NCI-H748 treated with DMSO at 0.1 percent for 48 hours (cell line): ENCODE results near the gene MCUB.
"Not testable (repeated sequence)": the region's sequence is repeated elsewhere in the genome, so short reads cannot be mapped to it uniquely, and the experiment has no call there.

Experiments used
- DNase-seq: peaks from one replicate; lab custom pipeline; 2025; lab: John Stamatoyannopoulos, UW

Gene MCUB

DNA sequence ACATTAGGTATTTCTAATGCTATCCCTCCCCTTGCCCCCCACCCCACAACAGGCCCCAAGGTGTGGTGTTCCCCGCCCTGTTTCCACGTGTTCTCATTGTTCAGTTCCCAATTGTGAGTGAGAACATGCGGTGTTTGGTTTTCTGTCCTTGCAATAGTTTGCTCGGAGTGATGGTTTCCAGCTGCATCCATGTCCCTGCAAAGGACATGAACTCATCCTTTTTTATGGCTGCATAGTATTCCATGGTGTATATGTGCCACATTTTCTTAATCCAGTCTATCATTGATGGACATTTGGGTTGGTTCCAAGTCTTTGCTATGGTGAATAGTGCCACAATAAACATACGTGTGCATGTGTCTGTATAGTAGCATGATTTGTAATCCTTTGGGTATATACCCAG lies 20.0 kb downstream of the MCUB start:
- not testable (repeated sequence) for DNase-seq

DNA sequence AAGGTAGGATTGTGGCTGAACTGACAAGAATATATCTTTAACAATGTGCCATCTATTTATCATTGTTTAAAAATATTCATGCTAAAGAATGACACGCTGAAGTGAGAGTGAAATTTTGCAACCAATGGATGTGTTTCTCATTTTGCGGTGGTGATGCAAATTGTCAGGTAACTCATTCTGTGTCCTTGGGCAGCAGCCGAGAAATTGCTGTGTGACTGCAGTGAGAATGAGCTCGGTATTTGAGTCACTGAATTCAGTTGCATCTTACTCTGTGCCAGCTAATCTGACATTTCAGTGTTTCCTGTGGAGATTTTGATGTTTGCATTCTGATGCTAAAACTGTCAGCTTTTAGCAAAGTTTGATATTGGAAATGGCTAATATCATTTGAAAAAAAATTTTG lies 28.1 kb downstream of the MCUB start:
- DNase-seq: no peak

DNA sequence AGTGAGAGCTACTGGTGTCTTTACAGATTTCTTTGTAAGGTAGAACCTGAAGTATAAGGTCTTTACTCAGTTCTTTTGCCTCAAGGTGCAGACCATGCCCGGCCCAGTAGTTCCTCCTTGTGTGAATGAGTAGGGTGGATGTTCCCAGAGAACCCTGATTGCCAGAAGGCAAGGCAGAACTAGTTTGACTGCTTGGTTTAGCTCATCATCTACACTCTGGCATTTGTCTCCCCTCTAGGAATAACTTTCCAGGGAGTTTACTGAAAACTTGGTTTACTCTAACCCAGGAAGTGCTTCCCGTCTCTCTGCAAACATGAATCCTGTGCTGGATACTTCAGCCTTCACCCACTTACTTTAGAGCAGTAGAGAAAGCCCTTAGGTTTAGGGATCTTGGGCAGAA lies 29.1 kb downstream of the MCUB start:
- DNase-seq: no peak

DNA sequence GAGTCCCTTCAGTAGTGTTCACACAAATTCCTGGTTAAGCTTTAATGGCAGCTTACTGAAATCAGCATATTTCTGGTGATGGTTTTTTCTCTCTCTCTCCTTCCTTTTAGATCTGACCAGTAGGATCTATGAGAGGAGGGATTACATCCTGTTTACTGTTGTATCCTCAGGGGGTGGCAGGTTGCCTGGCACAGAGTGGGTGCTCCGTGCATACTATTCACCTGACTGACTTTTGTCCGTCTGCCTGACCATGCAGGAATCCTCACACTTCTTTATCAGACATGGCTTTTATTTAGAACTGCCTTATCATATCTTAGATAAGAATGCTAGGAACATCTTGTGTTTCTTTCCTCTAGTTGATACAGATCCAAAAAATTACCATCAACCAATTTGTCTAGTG lies 29.6 kb downstream of the MCUB start:
- no peak for DNase-seq

DNA sequence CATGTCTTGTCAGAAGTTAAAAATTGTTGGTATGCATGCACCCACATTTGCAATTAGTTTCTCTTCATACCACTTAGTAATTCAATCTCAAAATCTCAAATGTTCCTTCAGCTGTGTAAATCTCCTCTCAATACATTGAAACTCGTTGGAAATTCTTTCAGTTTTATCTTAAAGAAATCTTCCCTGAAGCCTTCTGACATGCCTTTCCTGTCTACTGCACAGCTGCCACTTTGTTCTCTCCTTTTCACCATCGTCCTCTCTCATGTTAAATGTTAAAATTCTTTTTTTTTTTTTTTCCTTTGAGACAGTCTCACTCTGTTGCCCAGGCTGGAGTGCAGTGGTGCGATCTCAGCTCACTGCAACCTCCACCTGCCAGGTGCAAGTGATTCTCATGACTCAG lies 30.9 kb downstream of the MCUB start:
- DNase-seq: no peak

DNA sequence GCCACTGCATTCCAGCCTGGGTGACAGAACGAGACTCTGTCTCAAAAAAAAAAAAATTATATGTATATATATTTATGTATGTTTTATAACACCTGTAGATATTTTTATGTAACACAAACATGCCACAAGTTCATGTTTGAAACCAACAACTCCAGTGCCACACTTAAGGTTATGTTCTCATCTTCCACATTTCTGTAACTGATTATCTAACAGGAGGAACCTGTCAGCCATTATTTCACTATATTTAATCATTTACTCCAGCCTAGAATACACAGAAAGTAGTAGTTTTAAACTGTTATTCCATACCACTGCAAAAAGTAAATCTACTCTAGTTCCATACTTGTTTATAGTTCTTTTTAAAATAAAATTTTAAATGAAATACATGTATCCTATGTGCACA lies 32.3 kb downstream of the MCUB start:
- no peak for DNase-seq

DNA sequence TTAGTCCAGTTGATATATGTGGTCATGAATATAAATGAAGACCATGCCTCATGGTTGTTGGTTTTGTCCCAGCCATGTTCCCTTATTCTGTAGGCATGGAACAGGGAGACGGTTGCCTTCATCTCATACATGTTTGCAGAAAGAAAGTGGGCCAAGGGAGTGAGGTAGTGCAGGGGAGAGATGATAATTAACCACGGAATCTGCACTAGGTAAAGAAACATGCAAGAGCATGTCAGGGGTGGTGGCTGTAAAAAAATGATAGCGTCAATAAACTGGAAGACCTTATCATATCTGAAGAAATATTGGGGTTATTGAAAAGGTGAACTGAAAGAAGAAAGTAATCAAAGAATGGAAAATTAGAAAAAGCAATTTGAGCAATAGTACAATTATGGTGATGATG lies 35.1 kb downstream of the MCUB start:
- DNase-seq: not testable (repeated sequence)

DNA sequence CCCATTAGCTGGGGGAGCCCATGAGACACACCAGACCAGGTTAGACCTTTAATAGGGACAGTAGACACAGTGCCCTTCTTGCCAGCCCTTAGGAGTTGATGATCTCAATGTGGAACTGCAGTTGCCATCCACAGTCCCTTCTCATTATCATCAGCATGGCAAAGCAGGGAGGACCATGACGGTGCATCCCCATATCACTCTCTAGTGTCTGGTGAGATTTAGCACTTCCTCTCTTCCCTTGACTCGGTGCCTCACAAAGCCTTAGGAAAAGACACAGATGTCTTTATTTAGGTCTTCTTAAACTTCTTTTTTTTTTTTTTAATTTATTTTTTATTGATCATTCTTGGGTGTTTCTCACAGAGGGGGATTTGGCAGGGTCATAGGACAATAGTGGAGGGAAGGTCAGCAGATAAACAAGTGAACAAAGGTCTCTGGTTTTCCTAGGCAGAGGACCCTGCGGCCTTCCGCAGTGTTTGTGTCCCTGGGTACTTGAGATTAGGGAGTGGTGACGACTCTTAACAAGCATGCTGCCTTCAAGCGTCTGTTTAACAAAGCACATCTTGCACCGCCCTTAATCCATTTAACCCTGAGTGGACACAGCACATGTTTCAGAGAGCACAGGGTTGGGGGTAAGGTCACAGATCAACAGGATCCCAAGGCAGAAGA lies 36.5 kb downstream of the MCUB start:
- not testable (repeated sequence) for DNase-seq

DNA sequence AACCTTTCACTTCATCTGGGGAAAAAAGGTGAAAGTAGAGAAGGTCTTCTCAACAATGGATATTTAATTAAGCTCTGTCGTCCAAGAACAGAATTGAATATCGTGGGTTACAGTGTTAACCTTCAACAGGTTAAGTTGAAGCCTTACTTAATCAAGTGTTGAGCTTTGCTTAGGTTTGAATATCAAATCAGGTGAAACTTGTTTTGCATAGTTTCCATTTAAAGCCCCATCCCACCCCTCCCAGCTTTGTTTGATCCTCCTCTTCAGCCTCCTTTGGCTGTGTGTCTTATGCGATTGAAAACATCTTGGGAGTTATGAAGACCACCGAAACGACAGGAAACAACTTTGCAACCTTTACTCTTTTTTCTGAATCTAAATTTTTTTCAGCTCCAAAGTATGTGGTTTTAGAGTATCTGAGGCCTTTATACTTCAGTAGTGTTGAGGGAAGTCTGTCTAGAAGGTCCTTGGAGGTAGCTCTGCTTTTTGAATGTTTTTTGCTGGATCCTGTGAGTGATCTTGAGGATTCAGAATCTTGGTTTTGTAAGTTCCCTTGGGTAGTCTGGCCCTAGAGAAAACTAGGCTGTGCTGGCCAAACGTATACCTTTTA lies 39.1 kb downstream of the MCUB start:
- no peak for DNase-seq

DNA sequence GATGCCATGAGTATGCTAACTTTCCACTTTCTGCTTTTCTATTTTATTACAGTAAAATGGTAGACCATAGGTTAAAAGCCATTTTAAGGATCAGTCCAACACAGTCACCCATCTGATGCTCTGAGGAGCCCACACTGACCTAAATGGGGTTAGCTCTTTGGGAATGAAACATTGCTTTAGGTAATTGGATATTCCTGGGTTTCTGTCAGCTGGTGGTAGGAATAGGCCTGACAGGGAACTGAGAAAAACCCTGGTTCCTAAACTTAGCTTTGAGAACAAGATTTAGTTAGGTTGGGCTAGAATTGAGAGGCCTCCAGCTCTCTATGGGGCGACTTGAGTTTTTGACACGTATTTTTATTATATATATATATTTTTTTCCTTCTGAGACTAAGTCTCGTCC lies 40.4 kb downstream of the MCUB start:
- no peak for DNase-seq

DNA sequence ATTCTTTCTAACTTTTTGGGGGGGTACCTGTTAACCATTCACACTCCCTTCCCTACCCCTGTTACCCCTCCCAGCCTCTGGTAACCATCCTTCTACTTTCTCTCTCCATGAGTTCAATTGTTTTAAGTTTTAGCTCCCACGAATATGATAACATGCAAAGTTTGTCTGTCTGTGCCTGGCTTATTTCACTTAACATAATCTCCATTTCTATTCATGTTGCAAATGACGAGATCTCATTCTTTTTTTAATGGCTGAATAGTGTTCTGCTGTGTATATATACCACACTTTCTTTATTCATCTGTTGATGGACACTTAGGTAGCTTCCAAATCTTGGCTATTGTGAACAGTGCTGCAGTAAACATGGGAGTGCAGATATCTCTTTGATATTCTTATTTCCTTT lies 41.3 kb downstream of the MCUB start:
- DNase-seq: no peak

DNA sequence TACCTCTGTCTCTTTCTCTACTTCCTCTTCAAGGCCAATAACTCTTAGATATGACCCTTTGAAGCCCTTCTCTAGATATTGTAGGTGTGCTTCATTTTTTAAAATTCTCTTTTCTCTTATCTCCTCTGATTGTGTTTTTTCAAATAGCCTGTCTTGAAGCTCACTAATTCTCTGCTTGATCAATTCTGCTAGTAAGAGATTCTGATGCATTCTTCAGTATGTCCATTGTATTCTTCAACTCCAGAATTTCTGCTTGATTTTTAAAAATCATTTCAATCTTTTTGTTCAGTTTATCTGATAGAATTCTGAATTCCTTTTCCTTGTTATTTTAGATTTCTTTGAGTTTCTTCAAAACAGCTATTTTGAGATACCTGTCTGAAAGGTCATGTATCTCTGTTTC lies 47.9 kb downstream of the MCUB start:
- DNase-seq: no peak

DNA sequence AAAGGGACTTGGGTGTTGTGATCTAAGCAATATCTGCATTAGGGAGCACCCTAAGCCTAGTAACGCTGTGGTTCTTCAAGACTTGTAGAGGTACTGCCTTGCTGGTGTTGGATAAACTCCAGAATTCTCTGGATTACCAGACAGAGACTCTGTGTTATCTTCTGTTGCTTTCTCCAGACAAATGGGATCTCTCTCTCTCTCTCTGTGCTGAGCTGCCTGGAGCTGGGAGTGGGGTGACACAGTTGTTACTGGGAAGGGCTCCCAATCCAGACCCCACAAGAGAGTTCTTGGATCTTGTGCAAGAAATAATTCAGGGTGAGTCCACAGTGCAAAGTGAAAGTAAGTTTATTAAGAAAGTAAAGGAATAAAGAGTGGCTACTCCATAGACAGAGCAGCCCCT lies 48.8 kb downstream of the MCUB start:
- no peak for DNase-seq

DNA sequence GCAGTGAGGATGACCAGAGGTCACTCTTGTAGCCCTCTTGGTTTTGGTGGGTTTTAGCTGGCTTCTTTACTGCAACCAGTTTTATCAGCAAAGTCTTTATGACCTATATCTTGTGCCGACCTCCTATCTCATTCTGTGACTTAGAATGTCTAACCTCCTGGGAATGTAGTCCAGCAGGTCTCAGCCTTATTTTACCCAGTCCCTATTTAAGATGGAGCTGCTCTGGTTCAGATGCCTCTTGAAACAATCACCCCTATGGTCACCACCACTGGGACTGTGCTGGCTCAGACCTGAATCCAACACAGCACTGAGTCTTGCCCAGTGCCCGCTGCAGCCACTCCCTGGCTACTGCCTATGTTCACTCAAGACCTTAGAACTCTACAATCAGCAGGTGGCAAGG lies 49.4 kb downstream of the MCUB start:
- DNase-seq: no peak

DNA sequence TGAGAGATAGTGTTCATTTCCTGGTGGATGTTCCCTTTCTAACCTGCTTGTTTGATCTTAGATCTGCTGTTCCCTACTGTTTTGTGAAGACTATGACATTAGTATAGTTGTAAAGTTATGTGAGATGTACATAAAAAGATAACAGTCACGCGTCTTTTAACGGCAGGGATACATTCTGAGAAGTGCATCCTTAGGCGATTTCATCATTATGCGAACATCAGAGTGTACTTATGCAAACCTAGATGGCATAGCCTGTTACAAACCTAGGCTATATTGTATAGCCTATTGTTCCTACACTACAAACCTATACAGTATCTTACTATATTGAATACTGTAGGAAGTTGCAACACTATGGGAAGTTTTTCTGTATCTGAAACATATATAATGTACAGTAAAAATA lies 50.4 kb downstream of the MCUB start:
- DNase-seq: no peak

DNA sequence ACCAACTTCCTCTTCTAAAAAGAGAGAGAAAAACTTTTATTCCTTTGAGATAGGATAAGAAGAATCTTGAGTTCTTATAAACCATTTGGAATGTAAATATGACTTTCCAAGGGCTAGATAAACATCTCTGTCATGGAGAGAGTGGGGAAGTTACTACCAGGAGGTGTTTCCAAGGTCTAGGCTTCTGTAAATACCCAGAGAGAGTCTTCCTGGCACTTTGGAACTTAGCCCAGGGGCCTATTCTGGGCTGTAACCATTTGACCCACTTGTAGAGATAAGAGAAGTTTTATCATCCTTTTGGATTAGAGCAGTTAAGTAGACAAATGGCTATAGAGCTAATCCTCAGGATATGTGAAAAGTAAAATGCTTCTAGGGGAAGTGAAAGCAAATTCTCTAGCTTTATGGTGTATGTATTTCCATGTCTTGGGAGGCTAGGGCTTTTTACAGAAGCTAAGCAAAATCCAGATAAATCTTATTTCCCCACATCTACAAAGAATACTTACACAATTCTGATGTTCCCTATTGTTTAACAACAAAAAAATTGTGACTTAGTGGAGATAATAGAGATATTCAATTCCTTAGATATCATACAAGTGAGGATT lies 51.1 kb downstream of the MCUB start:
- DNase-seq: no peak

DNA sequence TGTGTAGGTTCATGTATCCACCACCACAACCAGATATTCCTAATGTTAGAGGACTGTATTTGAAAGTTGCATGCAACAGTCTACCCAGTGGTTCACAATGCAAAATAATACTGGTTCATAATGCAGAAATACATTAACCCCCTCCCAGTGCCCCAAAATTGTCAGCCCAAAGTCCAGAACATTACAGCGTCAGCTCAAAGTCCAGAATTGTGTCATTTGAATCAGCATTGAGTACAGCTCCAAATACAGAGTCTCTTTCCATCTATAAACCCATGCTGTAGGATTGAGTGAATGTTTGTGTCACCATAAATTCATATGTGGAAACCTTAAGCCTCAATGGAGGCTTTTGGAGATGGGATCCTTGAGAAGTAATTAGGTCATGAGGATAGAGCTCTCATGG lies 54.0 kb downstream of the MCUB start:
- DNase-seq: no peak

DNA sequence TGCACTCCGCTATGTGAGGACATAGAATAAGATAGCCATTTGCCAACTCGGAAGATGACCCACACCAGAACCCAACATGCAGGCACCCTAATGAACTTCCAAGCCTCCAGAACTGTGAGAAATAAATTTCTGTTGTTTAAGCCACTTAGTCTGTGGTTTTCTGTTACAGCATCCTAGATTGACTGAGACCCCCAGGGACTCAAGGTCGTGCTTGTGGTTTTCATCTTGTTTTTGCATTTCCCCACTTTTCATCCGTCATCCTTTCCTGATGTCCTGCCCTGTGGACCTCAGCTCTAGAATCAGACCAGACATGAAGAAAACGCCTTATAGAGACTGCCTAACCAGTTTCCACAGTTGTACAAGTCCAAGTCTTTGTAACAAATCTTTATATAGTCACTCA lies 54.4 kb downstream of the MCUB start:
- DNase-seq: no peak

DNA sequence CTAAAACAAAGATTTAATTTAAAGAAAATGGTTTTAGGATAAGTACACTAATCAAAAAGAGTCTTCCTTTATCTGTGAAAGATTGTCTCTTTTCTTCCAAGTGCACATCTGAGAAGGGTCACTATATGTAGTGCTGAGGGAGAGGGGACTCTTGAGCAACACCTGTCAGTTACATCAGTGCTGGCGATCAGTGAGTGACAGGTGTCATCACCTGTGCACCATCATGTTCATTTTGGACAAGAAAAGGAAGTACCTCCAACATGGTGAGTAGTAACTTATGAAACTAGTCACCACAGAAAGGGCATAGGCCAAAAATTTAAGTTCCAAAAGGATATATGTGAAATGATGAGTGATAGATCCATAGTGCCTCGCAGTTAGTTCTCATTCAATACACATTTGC lies 55.7 kb downstream of the MCUB start:
- DNase-seq: no peak

DNA sequence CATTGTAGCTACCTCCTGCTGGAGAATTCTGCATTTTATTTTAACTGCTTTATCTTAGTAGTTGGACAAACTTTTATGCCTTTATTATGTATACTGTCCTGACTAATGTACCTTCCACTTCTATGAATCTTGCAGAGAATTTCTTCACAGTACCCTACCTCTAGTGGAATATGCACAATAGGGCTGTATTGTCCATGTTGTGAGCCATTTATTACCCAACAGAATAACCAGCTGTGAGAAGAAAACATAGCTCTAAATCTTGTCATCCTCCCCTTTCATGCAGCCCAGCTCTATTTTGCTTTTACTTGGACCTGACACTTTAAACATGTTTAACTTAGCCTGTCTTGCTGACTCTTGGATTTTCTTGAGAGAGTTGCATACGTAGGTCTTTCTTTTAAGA lies 56.2 kb downstream of the MCUB start:
- DNase-seq: no peak

DNA sequence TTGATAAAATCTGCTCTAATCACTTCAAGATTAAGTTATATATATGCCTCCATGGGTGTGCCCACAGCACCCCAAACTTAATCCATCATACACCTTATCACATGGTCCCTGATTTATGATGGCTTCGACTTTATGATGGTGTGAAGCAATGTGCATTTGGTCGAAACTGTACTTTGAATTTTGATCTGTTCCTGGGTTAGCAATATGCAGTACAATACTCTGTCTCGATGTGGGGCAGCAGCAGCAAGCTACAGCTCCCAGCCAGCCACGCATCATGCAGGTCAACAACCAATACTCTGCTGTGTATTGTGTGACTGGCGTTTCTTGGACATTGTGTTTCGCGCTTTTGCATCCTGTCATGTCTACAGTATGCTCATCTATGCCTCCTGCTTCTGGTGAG lies 62.6 kb downstream of the MCUB start:
- no peak for DNase-seq

DNA sequence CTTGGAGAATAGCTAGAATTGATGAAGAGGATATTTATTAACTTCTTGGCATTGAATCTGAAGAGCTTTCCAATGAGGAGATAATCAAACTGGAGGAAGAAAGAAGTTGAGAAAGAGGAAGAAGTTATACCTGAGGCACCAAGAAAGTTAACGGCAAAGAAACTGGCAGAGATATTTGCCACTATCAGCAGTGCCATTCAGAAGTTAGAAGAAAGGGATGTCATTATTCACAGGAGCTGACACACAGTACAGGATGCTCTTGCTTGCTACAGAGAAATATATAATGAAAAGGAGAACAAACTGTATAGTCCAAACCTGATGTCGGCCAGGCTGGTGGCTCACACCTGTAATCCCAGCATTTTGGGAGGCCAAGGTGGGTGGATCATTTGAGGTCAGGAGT lies 64.5 kb downstream of the MCUB start:
- DNase-seq: no peak

DNA sequence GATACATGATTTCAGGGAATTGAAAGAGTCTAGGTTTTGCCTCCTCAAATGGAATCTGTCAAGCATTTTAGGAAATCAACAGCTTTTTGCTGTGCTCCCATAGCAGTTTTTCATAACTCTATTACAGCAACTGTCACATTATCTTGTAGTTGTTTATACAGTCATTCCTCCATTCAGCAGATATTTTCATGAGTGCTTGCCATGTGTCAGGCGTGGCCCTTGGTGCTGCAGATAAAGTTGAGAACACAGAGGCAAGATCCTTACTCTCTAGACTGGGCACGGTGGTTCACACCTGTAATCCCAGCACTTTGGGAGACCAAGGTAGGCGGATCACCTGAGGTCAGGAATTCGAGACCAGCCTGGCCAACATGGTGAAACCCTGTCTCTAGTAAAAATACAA lies 67.3 kb downstream of the MCUB start:
- no peak for DNase-seq

DNA sequence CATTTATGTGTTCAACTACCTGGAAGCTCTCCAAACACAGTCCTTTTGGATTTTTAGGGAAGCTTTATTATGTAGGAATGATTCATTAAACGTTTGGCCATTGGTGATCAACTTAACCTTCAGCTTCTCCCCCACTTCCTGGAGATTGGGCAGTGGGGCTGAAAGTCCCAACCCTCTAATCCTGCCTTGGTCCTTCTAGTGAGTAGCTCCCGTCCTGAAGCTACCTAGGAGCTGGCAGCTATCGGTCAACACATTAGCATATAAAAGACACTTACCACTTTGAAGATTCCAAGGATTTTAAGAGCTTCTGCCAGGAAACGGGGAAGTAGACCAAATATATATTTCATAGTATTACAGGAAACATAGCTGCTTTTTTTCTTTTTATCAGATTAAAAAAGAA lies 69.7 kb downstream of the MCUB start:
- DNase-seq: no peak
